ENCODE results near the gene ZMAT5. TPM values are rescaled to one million over a fixed set of nuclear protein-coding genes. Genes with fewer than 3 reads are reported as not detected.

The ZMAT5 gene
- polyA plus RNA-seq, 2 of the 4 experiments (the other 2 are of a cell fraction) = 13.0 to 13.3 TPM

- ChIA-PET POLR2A (no interaction called here), CTCF (interaction anchor here (0.8 to 4.6 kb wide), 6 partner anchors 10 to 397 kb away, joined by 3 to 22 read pairs (median 5); no protein-coding TSS in a partner anchor)
- H3K4me1 ChIP-seq = no peaks in the 10 kb centered on the region
- DNase-seq (ENCODE audit: low read depth in 1 of 2, low spot score in 1 of 2) (no peak), ATAC-seq (no peak), FAIRE-seq (no peak)
- no peak overlapping the region for H3K27ac ChIP-seq
- no peaks in the 10 kb centered on the region for H3K9me3 ChIP-seq
- H3K4me2 ChIP-seq = no peak overlapping the region
- TF ChIP-seq NPAS2 (CRISPR knock-in tag; IDR thresholded peaks at IDR 0.05; ENCODE audit: borderline replicate concordance) (no peak), ESRRA (IDR thresholded peaks at IDR 0.05; ENCODE audit: borderline replicate concordance, low read length) (no peak), MYC (IDR thresholded peaks at IDR 0.05; ENCODE audit: borderline replicate concordance, low read length) (no peak), NFE2L2 (conservative IDR thresholded peaks at IDR 0.05; ENCODE audit: low read length) (no peak), HEYL (CRISPR knock-in tag; IDR thresholded peaks at IDR 0.05) (no peak), EP300 (IDR thresholded peaks at IDR 0.05) (no peak), HOXB5 (CRISPR knock-in tag; IDR thresholded peaks at IDR 0.05) (no peak), RAD21 (conservative IDR thresholded peaks at IDR 0.05 in 1 of 2, IDR thresholded peaks at IDR 0.05 in 1 of 2) (no peak)
- TF ChIP-seq, protein P1, sequence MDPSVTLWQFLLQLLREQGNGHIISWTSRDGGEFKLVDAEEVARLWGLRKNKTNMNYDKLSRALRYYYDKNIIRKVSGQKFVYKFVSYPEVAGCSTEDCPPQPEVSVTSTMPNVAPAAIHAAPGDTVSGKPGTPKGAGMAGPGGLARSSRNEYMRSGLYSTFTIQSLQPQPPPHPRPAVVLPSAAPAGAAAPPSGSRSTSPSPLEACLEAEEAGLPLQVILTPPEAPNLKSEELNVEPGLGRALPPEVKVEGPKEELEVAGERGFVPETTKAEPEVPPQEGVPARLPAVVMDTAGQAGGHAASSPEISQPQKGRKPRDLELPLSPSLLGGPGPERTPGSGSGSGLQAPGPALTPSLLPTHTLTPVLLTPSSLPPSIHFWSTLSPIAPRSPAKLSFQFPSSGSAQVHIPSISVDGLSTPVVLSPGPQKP (IDR thresholded peaks at IDR 0.05; ENCODE audit: low read depth, low read length) = no peak
- TF ChIP-seq, protein P2, sequence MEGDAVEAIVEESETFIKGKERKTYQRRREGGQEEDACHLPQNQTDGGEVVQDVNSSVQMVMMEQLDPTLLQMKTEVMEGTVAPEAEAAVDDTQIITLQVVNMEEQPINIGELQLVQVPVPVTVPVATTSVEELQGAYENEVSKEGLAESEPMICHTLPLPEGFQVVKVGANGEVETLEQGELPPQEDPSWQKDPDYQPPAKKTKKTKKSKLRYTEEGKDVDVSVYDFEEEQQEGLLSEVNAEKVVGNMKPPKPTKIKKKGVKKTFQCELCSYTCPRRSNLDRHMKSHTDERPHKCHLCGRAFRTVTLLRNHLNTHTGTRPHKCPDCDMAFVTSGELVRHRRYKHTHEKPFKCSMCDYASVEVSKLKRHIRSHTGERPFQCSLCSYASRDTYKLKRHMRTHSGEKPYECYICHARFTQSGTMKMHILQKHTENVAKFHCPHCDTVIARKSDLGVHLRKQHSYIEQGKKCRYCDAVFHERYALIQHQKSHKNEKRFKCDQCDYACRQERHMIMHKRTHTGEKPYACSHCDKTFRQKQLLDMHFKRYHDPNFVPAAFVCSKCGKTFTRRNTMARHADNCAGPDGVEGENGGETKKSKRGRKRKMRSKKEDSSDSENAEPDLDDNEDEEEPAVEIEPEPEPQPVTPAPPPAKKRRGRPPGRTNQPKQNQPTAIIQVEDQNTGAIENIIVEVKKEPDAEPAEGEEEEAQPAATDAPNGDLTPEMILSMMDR (IDR thresholded peaks at IDR 0.05) = no peak
- H3K4me3 ChIP-seq = no peak overlapping the region
- 81% methylated on average over 10 of the region's 13 CpGs for WGBS (ENCODE audit: missing lambda C conversion rate)
Measured at GRCh38 chr22:29691636-29692326, 75.0 kb downstream of the ZMAT5 start.

DNA sequence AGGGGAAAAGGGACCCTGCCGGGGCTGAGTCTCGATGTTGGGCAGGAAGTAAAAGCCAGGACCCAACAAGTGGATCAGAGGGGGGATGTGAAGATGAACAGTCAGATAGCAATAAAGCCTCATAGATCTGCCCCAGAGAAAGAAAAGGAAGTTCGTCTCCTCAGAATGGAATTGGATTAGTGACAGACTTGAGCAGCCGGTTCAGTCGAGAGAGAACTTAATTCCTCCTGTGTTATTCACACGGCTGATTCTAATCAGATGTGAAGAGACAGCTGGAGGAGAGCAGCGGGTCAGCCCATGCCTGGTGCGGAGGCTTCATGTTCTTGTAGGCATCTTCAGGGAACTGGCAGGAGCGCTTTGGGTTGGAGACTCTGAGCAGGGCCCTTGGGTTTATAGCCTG lies 76.3 kb downstream of the ZMAT5 start:
- ChIA-PET CTCF (interaction anchor here (0.8 to 3.8 kb wide), 16 partner anchors 9 to 398 kb away, joined by 3 to 17 read pairs (median 4); no protein-coding TSS in a partner anchor), POLR2A (no interaction called here)
- no peak for ATAC-seq
- FAIRE-seq = no peak
- Histone ChIP-seq H3K4me3 (no peak overlapping the region), H3K27ac (no peak overlapping the region), H3K4me2 (no peak overlapping the region), H3K4me1 (no peaks in the 10 kb centered on the region), H3K9me3 (no peaks in the 10 kb centered on the region)
- no peak for DNase-seq (ENCODE audit: low read depth in 1 of 2, low spot score in 1 of 2)
- TF ChIP-seq CHD2 (IDR thresholded peaks at IDR 0.05; ENCODE audit: low read length, partially characterized antibody) (no peak), CHD4 (IDR thresholded peaks at IDR 0.05; ENCODE audit: borderline replicate concordance) (no peak), CBX2 (IDR thresholded peaks at IDR 0.05; ENCODE audit: borderline replicate concordance, low read depth) (no peak), GATA3 (IDR thresholded peaks at IDR 0.05; ENCODE audit: borderline replicate concordance) (no peak), HDAC2 (IDR thresholded peaks at IDR 0.05) (no peak), SREBF2 (IDR thresholded peaks at IDR 0.05) (no peak), MAX (IDR thresholded peaks at IDR 0.05) (no peak)
- WGBS (ENCODE audit: missing lambda C conversion rate) = 95% methylated on average over 9 of the region's 9 CpGs

GRCh38 chr22:29689880-29690213 lies 77.0 kb downstream of the ZMAT5 start:
- FAIRE-seq (no peak), DNase-seq (ENCODE audit: low read depth in 1 of 2, low spot score in 1 of 2) (peak in 1 of 2 experiments; percentile 30), ATAC-seq (peak; percentile 57 to 85; a peak in 4 of 6 replicates)
- WGBS (ENCODE audit: missing lambda C conversion rate) = 33% methylated on average over 8 of the region's 8 CpGs
- Histone ChIP-seq H3K4me1 (no peaks in the 10 kb centered on the region), H3K4me3 (no peak overlapping the region), H3K27ac (no peak overlapping the region), H3K9me3 (no peaks in the 10 kb centered on the region), H3K4me2 (no peak overlapping the region)
- ChIA-PET CTCF (interaction anchor here (0.8 to 3.8 kb wide), 21 partner anchors 9 to 399 kb away, joined by 3 to 17 read pairs (median 4); no protein-coding TSS in a partner anchor), POLR2A (no interaction called here)
- TF ChIP-seq SMC3 (IDR thresholded peaks at IDR 0.05) = peak; percentile 74
- TF ChIP-seq, protein P2 (IDR thresholded peaks at IDR 0.05) = peak; percentile 58
- TF ChIP-seq RAD21 (conservative IDR thresholded peaks at IDR 0.05 in 1 of 2, IDR thresholded peaks at IDR 0.05 in 1 of 2) = peak; percentile 62 to 67; a peak in 4 of 5 replicates
- no peak for TF ChIP-seq ZNF302 (CRISPR knock-in tag; IDR thresholded peaks at IDR 0.05)

All from A549 (cell line).